NCI-H187 (cell line): ENCODE data around the gene NUP42.
"Not testable (repeated sequence)": the region's sequence is repeated elsewhere in the genome, so short reads cannot be mapped to it uniquely, and the experiment has no call there.

Experiments used
- DNase-seq, 2 experiments: peaks; one replicate each; lab custom pipeline; 2025; lab: John Stamatoyannopoulos, UW

NUP42 gene

DNA sequence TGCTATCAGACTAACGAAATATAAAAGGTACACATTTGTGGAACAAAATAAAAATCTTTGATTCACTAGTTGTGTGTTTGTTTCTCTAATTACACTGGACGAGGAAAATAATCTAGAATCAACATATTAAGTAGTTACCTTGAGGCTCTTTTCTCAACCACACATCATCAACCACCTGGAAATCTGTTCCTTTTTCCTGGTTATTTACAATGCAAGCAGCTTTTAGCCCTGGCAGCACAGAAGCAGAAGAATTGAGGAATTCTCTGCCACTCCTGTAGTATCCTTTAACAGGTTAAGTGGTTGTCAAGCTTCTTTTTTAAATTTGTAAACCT is 23.7 kb downstream of the NUP42 start:
- DNase-seq = no peak

GRCh38 chr7:23205909-23206767 is 24.3 kb downstream of the NUP42 start:
- DNase-seq = no peak

DNA sequence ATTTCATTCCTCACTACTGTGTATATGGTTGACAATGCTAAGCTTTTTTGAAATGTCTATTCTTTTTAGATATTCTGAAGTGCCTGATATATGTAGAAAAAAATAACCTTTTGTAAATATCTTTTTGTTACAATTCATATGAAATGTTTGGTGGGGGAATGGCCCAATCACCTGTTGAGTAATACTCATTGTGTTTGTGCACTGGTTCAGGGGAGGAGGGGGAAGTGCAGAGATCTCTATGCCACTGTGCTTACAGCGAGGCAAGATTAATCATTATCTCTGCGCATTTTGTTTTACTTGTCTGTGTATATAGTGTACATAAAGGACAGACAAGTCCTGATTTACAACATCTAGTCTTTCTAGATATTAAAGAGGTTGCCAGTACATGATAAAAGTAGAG is 25.2 kb downstream of the NUP42 start:
- DNase-seq = no peak

- no peak for DNase-seq
Observed at GRCh38 chr7:23207884-23208283, 26.0 kb downstream of the NUP42 start.

- no peak for DNase-seq
Observed at GRCh38 chr7:23208316-23208715, 26.5 kb downstream of the NUP42 start.

- DNase-seq = no peak
Observed at GRCh38 chr7:23210506-23210905, 28.7 kb downstream of the NUP42 start.

DNA sequence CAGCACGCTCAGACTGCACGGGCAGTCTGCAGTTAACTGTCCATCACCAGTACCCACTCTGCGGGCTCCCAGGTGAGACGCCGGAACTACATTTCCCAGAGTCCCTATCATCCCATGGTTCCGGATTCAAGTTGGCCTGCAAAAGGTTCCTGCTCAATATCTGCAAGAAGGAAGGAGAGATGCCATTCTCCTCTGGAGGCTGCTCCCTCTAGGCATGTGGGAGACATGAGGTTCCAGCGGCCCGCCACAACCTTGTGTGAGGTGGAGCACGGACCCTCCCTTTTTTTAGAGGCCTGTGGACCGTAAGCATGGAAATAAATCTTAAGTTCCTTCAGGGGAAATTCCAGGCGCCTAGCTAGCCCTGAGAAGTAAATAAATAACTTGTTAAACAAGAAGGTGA is 29.7 kb downstream of the NUP42 start:
- DNase-seq = no peak

- no peak for DNase-seq
Observed at GRCh38 chr7:23212395-23212794, 30.5 kb downstream of the NUP42 start.

DNA sequence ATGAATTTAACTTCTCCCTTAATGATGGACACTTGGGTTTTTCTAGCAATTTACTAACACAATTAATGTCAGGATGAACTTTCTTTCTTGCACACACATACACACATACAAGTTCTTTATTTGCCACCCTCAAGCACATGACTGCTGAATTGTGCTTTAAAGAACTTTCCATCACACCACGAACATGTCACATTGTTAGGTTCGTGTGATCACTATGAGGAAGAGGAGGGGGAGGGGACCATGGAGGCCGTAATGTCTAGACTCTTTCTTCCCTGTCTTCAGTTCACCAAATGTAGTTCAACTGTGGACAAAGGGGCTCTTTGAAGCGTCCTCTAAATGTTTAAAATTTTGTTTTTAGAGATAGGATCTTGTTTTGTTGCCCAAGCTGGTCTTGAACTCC is 31.0 kb downstream of the NUP42 start:
- no peak for DNase-seq

- DNase-seq = no peak
Observed at GRCh38 chr7:23213755-23214154, 31.9 kb downstream of the NUP42 start.

DNA sequence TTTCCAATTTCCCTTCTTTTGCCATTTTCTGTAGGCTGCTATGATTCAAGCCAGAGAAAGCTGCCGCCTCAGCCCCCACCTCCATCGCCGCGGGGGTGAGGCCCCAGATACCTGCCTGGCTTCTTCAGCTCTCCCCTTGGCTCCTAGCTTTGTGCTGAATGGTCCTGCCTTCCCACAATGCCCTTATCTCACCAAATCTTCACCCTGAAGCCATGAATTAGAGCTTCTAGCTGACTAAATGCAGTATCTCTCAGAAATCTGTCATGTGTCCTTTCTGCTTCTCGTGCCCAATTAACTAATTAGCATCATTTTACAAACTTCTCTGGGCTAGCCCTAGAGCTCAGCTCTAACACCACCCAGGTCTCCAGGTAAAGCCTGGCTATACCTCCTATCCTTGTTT is 32.6 kb downstream of the NUP42 start:
- DNase-seq = no peak

DNA sequence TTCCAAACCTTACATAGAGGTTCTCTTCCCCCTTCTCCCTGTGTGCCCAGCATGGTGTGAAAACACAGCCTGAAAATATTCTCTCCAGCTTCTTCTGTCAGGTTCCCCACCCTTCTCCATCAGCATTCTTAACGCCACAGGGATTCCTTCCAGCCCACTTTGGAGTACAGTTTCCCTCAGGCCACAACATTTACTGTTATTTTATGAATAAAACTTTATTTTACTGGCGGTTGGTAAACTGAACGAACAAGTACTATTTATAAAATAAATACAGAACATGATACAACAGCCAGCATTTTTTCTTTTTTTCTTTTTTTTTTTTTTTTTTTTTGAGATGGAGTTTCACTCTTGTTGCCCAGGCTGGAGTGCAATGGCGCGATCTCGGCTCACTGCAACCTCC is 33.1 kb downstream of the NUP42 start:
- no peak for DNase-seq

DNA sequence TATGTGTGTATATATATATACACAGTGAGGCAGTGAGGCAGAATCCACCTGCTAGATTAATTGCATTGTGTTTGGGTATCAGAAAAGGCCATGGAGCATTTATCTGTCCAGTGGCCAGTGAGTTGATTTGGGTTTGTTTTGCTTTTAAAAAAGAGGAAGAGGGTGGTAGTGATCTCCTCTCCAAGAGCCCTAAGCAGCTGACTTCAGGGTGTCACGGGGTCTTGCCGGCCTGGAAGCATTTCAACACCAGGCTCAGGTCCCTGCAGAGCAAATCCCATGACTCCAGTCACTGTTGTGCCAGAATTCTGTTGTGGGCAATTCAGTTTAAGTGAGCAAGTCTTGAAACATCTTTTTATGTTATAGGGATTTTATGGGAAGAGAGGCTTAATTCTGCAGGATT is 34.2 kb downstream of the NUP42 start:
- no peak for DNase-seq

DNA sequence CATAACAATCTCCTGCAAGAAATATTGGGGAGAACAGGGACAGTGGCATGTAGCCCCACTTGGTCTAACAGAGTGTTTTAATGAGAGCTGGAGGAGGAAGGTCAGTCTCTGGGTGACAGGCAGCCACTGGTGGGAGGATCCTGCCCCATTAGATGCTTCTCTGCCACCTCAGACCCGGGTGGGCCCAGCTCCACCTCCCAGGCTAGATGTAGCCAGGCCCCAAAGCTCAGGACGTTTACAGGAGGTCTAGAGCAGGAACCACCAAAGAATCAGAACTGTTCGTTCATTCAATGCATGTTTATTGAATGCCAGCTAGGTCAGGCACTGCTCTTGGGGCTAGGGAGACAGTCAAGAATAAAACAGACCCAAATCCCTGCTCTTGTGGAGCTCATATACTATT is 36.3 kb downstream of the NUP42 start:
- DNase-seq = no peak

DNA sequence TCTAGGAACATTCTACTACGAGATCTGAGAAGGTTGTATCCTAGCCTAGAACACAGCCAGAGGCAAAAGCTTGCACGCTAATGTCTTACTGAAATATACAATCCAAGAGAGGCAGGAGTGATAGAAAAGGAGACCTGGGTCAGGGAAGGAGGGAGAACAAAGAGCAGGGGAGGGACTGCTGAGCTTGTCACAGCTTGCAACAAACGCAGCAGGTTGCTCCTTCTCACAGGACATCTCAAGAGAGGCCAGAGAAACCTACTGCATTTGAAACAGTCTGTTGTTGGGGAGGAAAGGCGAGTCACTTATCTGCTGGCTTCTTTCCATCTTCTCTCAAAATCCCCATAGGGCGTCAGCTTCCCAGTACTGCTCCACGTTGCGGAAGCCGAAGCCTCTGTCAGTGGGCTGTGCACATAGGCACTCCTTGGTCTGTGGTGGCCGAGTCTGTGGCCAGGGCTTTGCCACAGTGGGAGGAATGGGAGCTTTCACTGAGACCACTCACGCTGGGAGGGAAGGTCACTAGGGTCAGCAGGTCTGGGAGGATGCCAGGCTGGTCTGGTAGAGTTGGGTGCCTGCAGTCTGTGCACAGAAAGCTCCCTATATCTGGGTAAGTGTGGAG is 39.0 kb downstream of the NUP42 start:
- no peak for DNase-seq

GRCh38 chr7:23222439-23223030 is 40.7 kb downstream of the NUP42 start:
- no peak for DNase-seq

GRCh38 chr7:23224364-23224763 is 42.5 kb downstream of the NUP42 start:
- not testable (repeated sequence) for DNase-seq

GRCh38 chr7:23226844-23227450 is 45.1 kb downstream of the NUP42 start:
- no peak for DNase-seq

GRCh38 chr7:23228412-23228811 is 46.6 kb downstream of the NUP42 start:
- no peak for DNase-seq

GRCh38 chr7:23230641-23231101 is 48.8 kb downstream of the NUP42 start:
- no peak for DNase-seq

DNA sequence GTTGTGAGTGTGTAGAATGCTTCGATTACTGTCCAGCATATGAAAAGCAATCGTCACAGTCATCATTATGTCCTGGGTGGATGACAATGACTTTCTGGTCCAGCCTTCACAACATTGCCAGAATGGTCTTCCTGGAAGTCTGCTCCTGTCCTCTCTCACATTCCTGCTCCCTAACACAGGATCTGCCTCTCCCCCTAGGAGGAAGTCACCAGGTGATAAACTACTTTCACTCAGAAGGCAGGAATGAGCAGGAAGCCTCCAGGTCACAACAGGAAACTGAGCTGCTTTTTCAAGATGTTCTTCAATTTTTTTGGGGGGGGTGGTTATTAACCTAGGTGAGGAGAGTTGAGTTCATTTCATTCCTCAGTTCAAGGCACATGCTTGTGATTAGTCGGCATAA is 51.1 kb downstream of the NUP42 start:
- no peak for DNase-seq

- DNase-seq = no peak
Observed at GRCh38 chr7:23234569-23235296, 52.9 kb downstream of the NUP42 start.
